Naive thymus-derived CD4-positive, alpha-beta T cell (primary cell): ENCODE data around the gene RELN. TPM values are rescaled to one million over a fixed set of nuclear protein-coding genes. Genes with fewer than 3 reads are reported as not detected.

Experiments used
- ATAC-seq: fragments of 150-1000 bp; cut with Tn5 transposase; 2 replicates; pipeline ENCODE4 v1.10.0; 2021; ENCODE audit warnings: mild to moderate bottlenecking, moderate library complexity
- CTCF ChIA-PET: fragments of 350-600 bp; sonication (Branson Sonifier 250); formaldehyde crosslinking; loops from one replicate; lab custom pipeline; 2021; ENCODE audit warnings: antibody characterized with exemption; lab: Charles Lee
- POLR2A ChIA-PET: fragments of 350-600 bp; sonication (Branson Sonifier 250); formaldehyde crosslinking; loops from one replicate; lab custom pipeline; 2021; ENCODE audit warnings: antibody characterized with exemption, inconsistent platforms; lab: Charles Lee
- DNase-seq, 9 donors: peaks; one replicate each; pipeline versions ENCODE4 v3.0.0 to v3.0.0-alpha.2; 2020 to 2022; ENCODE audit warnings: mixed read lengths in 1 of 9
- H3K27ac ChIP-seq: one replicate; pipeline ENCODE4 v1.7.0; 2013; ENCODE audit warnings: mild to moderate bottlenecking, low read depth, low read length, moderate library complexity
- H3K27me3 ChIP-seq, 2 donors: one replicate each; pipeline ENCODE4 v1.7.0; 2013; ENCODE audit warnings: low read length in 2 of 2, mild to moderate bottlenecking in 2 of 2, moderate library complexity in 2 of 2; ENCODE audit not compliant: control insufficient read depth in 2 of 2, insufficient read depth in 2 of 2
- H3K36me3 ChIP-seq, 3 experiments: 1 replicate in 2 of 3; 2 replicates in 1 of 3; pipeline ENCODE4 v1.7.0; 2013; ENCODE audit warnings: low read length in 3 of 3, mild to moderate bottlenecking in 3 of 3, moderate library complexity in 1 of 3; ENCODE audit not compliant: insufficient read depth in 3 of 3, control insufficient read depth in 2 of 3
- H3K4me1 ChIP-seq, 2 donors: one replicate each; pipeline ENCODE4 v1.7.0; 2013; ENCODE audit warnings: low read length in 2 of 2, mild to moderate bottlenecking in 2 of 2, moderate library complexity in 1 of 2; ENCODE audit not compliant: control insufficient read depth in 2 of 2, insufficient read depth in 2 of 2
- H3K4me3 ChIP-seq: 2 replicates; pipeline ENCODE4 v1.7.0; 2013; ENCODE audit warnings: mild to moderate bottlenecking, low read length
- H3K9me3 ChIP-seq, 3 experiments: 1 replicate in 2 of 3; 2 replicates in 1 of 3; pipeline ENCODE4 v1.7.0; 2013; ENCODE audit warnings: low read length in 3 of 3; ENCODE audit not compliant: control insufficient read depth in 2 of 3
- H3K27ac Mint-ChIP-seq, 9 donors: one replicate each; pipeline ENCODE4 v1.8.0; 2020 to 2022; ENCODE audit warnings: mixed read lengths in 9 of 9, mild to moderate bottlenecking in 8 of 9, moderate library complexity in 5 of 9, inconsistent platforms in 2 of 9
- H3K27me3 Mint-ChIP-seq, 5 donors: one replicate each; pipeline ENCODE4 v1.8.0; 2021 to 2022; ENCODE audit warnings: mixed read lengths in 5 of 5, mild to moderate bottlenecking in 1 of 5
- H3K36me3 Mint-ChIP-seq, 5 donors: one replicate each; pipeline ENCODE4 v1.8.0; 2020 to 2022; ENCODE audit warnings: mixed read lengths in 5 of 5, mild to moderate bottlenecking in 3 of 5, inconsistent platforms in 1 of 5
- H3K4me1 Mint-ChIP-seq, 7 donors: one replicate each; pipeline ENCODE4 v1.8.0; 2020 to 2022; ENCODE audit warnings: mixed read lengths in 7 of 7, mild to moderate bottlenecking in 3 of 7, inconsistent platforms in 1 of 7
- H3K4me3 Mint-ChIP-seq, 10 donors: one replicate each; pipeline ENCODE4 v1.8.0; 2020 to 2022; ENCODE audit warnings: mild to moderate bottlenecking in 10 of 10, mixed read lengths in 10 of 10, moderate library complexity in 6 of 10, inconsistent platforms in 2 of 10
- H3K9me3 Mint-ChIP-seq, 11 donors: one replicate each; pipeline ENCODE4 v1.8.0; 2020 to 2022; ENCODE audit warnings: mixed read lengths in 11 of 11, mild to moderate bottlenecking in 4 of 11, inconsistent platforms in 1 of 11, moderate library complexity in 1 of 11
- intact Hi-C, 2 donors: fragments of 100-400 bp; cut with micrococcal nuclease; formaldehyde crosslinking; loops; one replicate each; pipeline ENCODE4 v1.15.1; 2023
- polyA plus RNA-seq, 2 donors: library from polyadenylated mRNA; unstranded; fragments of 300-500 nt; fragmentation: Illumina TruSeq; gene quantifications; one replicate each; pipeline ENCODE4 v1.2.3, GENCODE V29; 2021
- total RNA-seq, 6 experiments: library from RNA in 5 of 6; stranded (reverse) in 5 of 6; gene quantifications; 1 replicate in 5 of 6; 2 replicates in 1 of 6; pipeline ENCODE4 v1.2.3 and lab custom pipeline; 2021 to 2026

Gene RELN
- total and polyA plus RNA-seq, 7 experiments from 2014 or later, result not detected

DNA sequence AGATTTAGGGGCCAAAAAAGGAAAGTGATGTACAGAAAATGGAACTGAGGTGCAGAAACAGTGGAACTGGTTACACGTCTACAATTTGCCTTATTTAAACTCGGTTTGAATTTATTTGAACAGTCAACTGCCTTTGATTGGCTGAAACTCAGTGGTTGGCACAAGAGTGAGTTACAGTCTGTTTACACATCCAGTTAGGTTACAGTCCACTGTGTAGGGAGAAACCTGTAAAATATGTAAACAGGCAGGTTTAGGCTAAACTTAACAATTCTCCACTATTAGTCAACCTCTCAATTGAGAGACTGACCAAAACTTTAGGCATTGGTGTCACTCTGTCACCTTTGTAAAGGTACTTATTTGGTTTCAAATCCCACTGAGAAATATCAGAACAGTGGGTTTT lies 40.3 kb upstream of the RELN start:
- Mint-ChIP-seq H3K36me3 (no peaks in the 10 kb centered on the region), H3K27ac (no peak overlapping the region), H3K4me1 (no peaks in the 10 kb centered on the region), H3K27me3 (peaks cover 0 to 20% (median 8%) of the 10 kb centered on the region in 5 donors), H3K9me3 (peaks cover 0 to 8% (median 4%) of the 10 kb centered on the region in 11 donors), H3K4me3 (no peak overlapping the region)
- ATAC-seq (no peak), DNase-seq (no peak)
- H3K4me1 ChIP-seq, result no peaks in the 10 kb centered on the region
- POLR2A ChIA-PET, result no interaction called here
- H3K27ac ChIP-seq, result no peak overlapping the region
- no peaks in the 10 kb centered on the region for H3K36me3 ChIP-seq
- no peak overlapping the region for H3K4me3 ChIP-seq
- no peaks in the 10 kb centered on the region for H3K27me3 ChIP-seq
- peaks cover 0 to 4% (median 0%) of the 10 kb centered on the region in 3 experiments for H3K9me3 ChIP-seq
- CTCF ChIA-PET, result no interaction called here
- intact Hi-C loops, result no loop called here

DNA sequence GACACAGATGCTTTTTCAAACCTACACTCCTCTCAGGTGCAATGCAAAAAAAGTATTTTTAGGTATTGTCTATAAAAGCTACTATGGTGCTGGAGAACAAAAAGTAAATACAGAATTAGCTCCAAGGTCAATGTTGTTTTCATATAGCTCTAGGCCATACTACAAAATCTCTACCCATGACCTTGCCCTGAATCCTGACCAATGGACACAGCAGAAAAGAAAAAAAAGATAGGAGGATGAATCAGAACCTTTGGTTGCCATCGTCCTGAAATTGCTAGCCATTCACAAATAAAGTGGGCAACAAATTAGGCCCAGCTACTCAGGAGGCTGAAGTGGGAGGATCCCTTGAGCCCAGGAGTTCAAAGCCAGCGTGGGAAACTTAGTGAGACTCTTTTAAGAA lies 35.2 kb upstream of the RELN start:
- intact Hi-C loops, result no loop called here
- Histone ChIP-seq H3K4me1 (no peaks in the 10 kb centered on the region), H3K4me3 (no peak overlapping the region), H3K36me3 (no peaks in the 10 kb centered on the region), H3K27me3 (no peaks in the 10 kb centered on the region), H3K27ac (no peak overlapping the region), H3K9me3 (no peaks in the 10 kb centered on the region)
- ATAC-seq, result no peak
- Mint-ChIP-seq H3K27ac (no peak overlapping the region), H3K27me3 (peaks cover 0 to 6% (median 4%) of the 10 kb centered on the region in 5 donors), H3K4me3 (no peak overlapping the region), H3K4me1 (no peaks in the 10 kb centered on the region), H3K9me3 (peaks cover 0 to 2% (median 0%) of the 10 kb centered on the region in 11 donors), H3K36me3 (no peaks in the 10 kb centered on the region)
- DNase-seq, result no peak
- ChIA-PET POLR2A (interaction anchor here (0.6 kb wide), 1 partner anchor 26 kb away, joined by 3 read pairs; no protein-coding TSS in a partner anchor), CTCF (no interaction called here)

DNA sequence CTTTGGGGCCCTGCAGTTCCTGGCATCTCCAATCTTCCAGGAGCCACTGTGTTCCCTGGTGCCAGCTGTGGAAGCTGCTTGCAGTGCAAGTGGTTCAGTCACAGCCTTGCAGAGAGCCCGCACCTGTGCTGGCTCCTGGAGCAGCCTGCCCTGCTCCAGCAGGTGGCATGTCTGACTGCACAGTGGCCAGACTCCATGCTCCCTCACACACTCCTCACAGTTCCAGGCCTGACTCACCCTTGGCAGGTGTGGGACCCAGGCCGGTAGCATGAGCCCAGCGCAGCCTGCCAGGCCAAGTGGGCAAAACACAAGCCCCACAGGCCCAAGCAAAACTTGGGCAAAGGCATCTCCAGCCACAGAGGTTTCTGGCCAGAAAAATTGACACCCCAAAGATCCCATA lies 33.6 kb upstream of the RELN start:
- no peaks in the 10 kb centered on the region for H3K36me3 ChIP-seq
- H3K4me3 ChIP-seq, result no peak overlapping the region
- POLR2A ChIA-PET, result no interaction called here
- CTCF ChIA-PET, result no interaction called here
- no peak for ATAC-seq
- H3K27ac ChIP-seq, result no peak overlapping the region
- Mint-ChIP-seq H3K4me3 (no peak overlapping the region), H3K27me3 (peaks cover 0 to 6% (median 4%) of the 10 kb centered on the region in 5 donors), H3K36me3 (no peaks in the 10 kb centered on the region), H3K4me1 (no peaks in the 10 kb centered on the region), H3K27ac (no peak overlapping the region), H3K9me3 (peaks cover 0 to 2% (median 0%) of the 10 kb centered on the region in 11 donors)
- H3K27me3 ChIP-seq, result no peaks in the 10 kb centered on the region
- H3K4me1 ChIP-seq, result no peaks in the 10 kb centered on the region
- intact Hi-C loops, result no loop called here
- no peaks in the 10 kb centered on the region for H3K9me3 ChIP-seq
- DNase-seq, result no peak

DNA sequence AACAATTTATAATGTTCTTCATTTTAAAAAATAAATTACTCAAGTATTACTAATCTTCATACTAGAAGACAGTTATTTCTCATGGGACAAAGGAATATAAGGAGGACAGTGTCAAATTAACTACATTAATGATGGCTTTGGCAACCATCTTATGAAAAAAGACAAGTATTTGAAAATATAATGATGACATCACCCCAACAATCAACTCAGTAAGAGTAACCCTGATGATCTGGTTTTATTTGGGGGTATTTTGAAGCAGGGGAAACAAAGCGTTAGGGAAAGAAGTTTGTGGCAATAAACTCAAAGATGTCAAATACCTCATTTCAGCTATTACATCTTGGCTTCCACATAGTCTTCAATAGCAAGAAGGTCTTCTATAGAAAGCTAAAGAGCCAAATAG lies 29.0 kb upstream of the RELN start:
- intact Hi-C loops, result no loop called here
- H3K4me1 ChIP-seq, result no peaks in the 10 kb centered on the region
- ChIA-PET CTCF (no interaction called here), POLR2A (no interaction called here)
- Mint-ChIP-seq H3K27ac (no peak overlapping the region), H3K27me3 (peaks cover 0 to 18% (median 15%) of the 10 kb centered on the region in 5 donors), H3K4me3 (no peak overlapping the region), H3K4me1 (no peaks in the 10 kb centered on the region), H3K36me3 (no peaks in the 10 kb centered on the region), H3K9me3 (peaks cover 0 to 4% (median 0%) of the 10 kb centered on the region in 11 donors)
- no peaks in the 10 kb centered on the region for H3K27me3 ChIP-seq
- no peak for ATAC-seq
- H3K27ac ChIP-seq, result no peak overlapping the region
- no peak for DNase-seq
- no peak overlapping the region for H3K4me3 ChIP-seq
- H3K36me3 ChIP-seq, result no peaks in the 10 kb centered on the region
- H3K9me3 ChIP-seq, result no peaks in the 10 kb centered on the region

DNA sequence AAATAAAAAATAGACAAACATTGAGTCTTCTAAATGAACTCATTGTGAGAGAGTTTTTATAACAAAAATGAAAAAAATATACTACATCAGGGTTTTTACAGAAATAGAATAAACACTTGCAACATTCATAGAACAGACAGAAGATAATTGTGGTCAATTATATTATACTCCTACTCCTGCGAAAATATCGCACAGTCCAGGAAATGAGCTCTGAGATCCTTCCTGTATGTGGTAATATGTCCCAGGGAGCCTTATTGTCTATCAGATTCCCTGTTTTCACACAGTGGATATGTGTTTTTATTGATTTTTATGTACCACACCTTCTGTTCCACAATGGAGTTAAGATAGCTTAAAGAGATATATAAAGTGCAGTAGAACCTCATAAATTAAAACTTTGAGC lies 27.5 kb upstream of the RELN start:
- H3K4me1 Mint-ChIP-seq, result no peaks in the 10 kb centered on the region
- ATAC-seq (no peak), DNase-seq (no peak)
- no peak overlapping the region for H3K27ac Mint-ChIP-seq
- no peak overlapping the region for H3K4me3 Mint-ChIP-seq
- Histone ChIP-seq H3K4me3 (no peak overlapping the region), H3K9me3 (no peaks in the 10 kb centered on the region), H3K27me3 (no peaks in the 10 kb centered on the region), H3K4me1 (no peaks in the 10 kb centered on the region), H3K27ac (no peak overlapping the region), H3K36me3 (no peaks in the 10 kb centered on the region)
- peaks cover 0 to 4% (median 0%) of the 10 kb centered on the region in 11 donors for H3K9me3 Mint-ChIP-seq
- no peaks in the 10 kb centered on the region for H3K36me3 Mint-ChIP-seq
- H3K27me3 Mint-ChIP-seq, result peaks cover 0 to 20% (median 18%) of the 10 kb centered on the region in 5 donors
- intact Hi-C loops, result no loop called here
- ChIA-PET CTCF (no interaction called here), POLR2A (no interaction called here)

DNA sequence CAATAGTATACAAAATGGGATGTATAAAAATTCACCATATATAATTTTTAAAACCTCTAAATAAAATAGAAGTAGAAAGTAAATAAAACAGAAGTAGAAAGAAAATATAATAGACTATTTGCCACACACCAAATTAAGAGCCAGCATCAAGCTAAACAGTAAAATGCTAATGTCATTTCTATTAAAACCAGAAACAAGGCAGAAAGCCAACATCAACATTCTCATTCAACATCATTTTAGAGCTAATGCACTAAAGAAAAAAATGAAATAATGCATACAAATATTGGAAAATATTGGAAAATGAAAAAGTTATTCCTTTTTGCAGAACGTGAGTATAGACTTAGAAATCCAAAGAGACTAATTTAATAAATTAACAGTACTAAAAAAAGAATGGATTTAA lies 23.4 kb upstream of the RELN start:
- DNase-seq, result no peak
- POLR2A ChIA-PET, result no interaction called here
- H3K4me3 Mint-ChIP-seq, result no peak overlapping the region
- no peak overlapping the region for H3K27ac Mint-ChIP-seq
- H3K4me1 Mint-ChIP-seq, result no peaks in the 10 kb centered on the region
- Histone ChIP-seq H3K36me3 (no peaks in the 10 kb centered on the region), H3K4me3 (no peak overlapping the region), H3K4me1 (no peaks in the 10 kb centered on the region), H3K9me3 (no peaks in the 10 kb centered on the region), H3K27me3 (no peaks in the 10 kb centered on the region), H3K27ac (no peak overlapping the region)
- H3K9me3 Mint-ChIP-seq, result peaks cover 0 to 4% (median 0%) of the 10 kb centered on the region in 11 donors
- intact Hi-C loops, result no loop called here
- CTCF ChIA-PET, result no interaction called here
- ATAC-seq, result no peak
- H3K27me3 Mint-ChIP-seq, result peaks cover 0 to 24% (median 23%) of the 10 kb centered on the region in 5 donors
- H3K36me3 Mint-ChIP-seq, result no peaks in the 10 kb centered on the region

DNA sequence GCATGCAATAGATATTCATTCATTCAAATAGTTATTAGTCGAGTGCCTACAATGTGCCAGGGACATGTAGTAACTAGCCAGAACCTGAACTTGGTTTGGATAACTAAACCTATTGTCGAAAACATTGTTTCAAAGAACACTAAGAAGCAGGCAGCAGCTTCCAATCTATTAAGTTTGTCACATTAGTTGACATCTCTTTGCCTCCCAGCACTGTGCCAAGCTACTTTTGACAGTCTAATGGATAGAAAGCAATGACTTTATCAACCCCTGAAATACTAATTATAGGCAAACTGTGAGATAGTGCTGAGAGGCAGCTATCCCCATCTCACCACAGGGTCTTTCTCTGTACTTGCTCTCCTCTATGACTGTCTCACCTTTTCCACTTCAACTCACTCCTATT lies 22.4 kb upstream of the RELN start:
- Mint-ChIP-seq H3K27me3 (peaks cover 0 to 24% (median 23%) of the 10 kb centered on the region in 5 donors), H3K9me3 (peaks cover 0 to 4% (median 0%) of the 10 kb centered on the region in 11 donors), H3K36me3 (no peaks in the 10 kb centered on the region), H3K4me3 (no peak overlapping the region), H3K27ac (no peak overlapping the region), H3K4me1 (no peaks in the 10 kb centered on the region)
- no peak overlapping the region for H3K27ac ChIP-seq
- DNase-seq (no peak), ATAC-seq (no peak)
- intact Hi-C loops, result no loop called here
- no peaks in the 10 kb centered on the region for H3K9me3 ChIP-seq
- H3K4me3 ChIP-seq, result no peak overlapping the region
- CTCF ChIA-PET, result no interaction called here
- H3K27me3 ChIP-seq, result no peaks in the 10 kb centered on the region
- POLR2A ChIA-PET, result no interaction called here
- no peaks in the 10 kb centered on the region for H3K36me3 ChIP-seq
- H3K4me1 ChIP-seq, result no peaks in the 10 kb centered on the region
